HG02938 (cell line): Measurements from ENCODE around the gene DNAJB2.
A peak's percentile ranks its signal among the peaks of the same experiment; 100 is the strongest.
"Not testable (repeated sequence)": the region's sequence is repeated elsewhere in the genome, so short reads cannot be mapped to it uniquely, and the experiment has no call there.

Experiments
- ATAC-seq: cut with Tn5 transposase; IDR thresholded peaks from one replicate; pipeline ENCODE4 v1.9.1; 2021; ENCODE audit warnings: mild to moderate bottlenecking, moderate library complexity; ENCODE audit not compliant: unreplicated experiment

DNAJB2 gene

GRCh38 chr2:219298759-219299371, 19.7 kb downstream of the DNAJB2 start:
- ATAC-seq: peak; percentile 40

- ATAC-seq: no peak
These were observed 20.2 kb downstream of the DNAJB2 start for GRCh38 chr2:219299372-219299760.

- ATAC-seq: no peak
These were observed 20.9 kb downstream of the DNAJB2 start for GRCh38 chr2:219300022-219300421.

- no peak for ATAC-seq
These were observed 23.3 kb downstream of the DNAJB2 start for GRCh38 chr2:219302412-219302968.

GRCh38 chr2:219304223-219304622, 25.1 kb downstream of the DNAJB2 start:
- no peak for ATAC-seq

- no peak for ATAC-seq
These were observed 26.9 kb downstream of the DNAJB2 start for GRCh38 chr2:219306047-219306446.

- ATAC-seq: no peak
These were observed 29.3 kb downstream of the DNAJB2 start for GRCh38 chr2:219308142-219309101.

- no peak for ATAC-seq
These were observed 30.1 kb downstream of the DNAJB2 start, which contains the start of gene PTPRN for GRCh38 chr2:219309278-219309677. PTPRN (minus strand) TSS chr2:219309401; CDS start chr2:219309332, 69 bp downstream.

GRCh38 chr2:219312683-219313263, 33.6 kb downstream of the DNAJB2 start:
- ATAC-seq: not testable (repeated sequence)

GRCh38 chr2:219314804-219315468, 35.8 kb downstream of the DNAJB2 start:
- ATAC-seq: no peak

- ATAC-seq: no peak
These were observed 44.3 kb downstream of the DNAJB2 start for GRCh38 chr2:219323434-219323833.

GRCh38 chr2:219325136-219325535, 46.0 kb downstream of the DNAJB2 start:
- ATAC-seq: no peak

GRCh38 chr2:219325657-219326315, 46.6 kb downstream of the DNAJB2 start:
- no peak for ATAC-seq

- no peak for ATAC-seq
These were observed 48.6 kb downstream of the DNAJB2 start for GRCh38 chr2:219327719-219328118.

GRCh38 chr2:219331560-219332213, 52.5 kb downstream of the DNAJB2 start:
- ATAC-seq: no peak

- no peak for ATAC-seq
These were observed 53.4 kb downstream of the DNAJB2 start, which contains the start of gene RESP18 for GRCh38 chr2:219332542-219332941. RESP18 (minus strand) TSS chr2:219332744.

- no peak for ATAC-seq
These were observed 54.9 kb downstream of the DNAJB2 start for GRCh38 chr2:219334076-219334475.

- ATAC-seq: no peak
These were observed 56.2 kb downstream of the DNAJB2 start for GRCh38 chr2:219335373-219335786.
